A549 (cell line): ENCODE data around the gene GTF2A2. TPM values are rescaled to one million over a fixed set of nuclear protein-coding genes. Genes with fewer than 3 reads are reported as not detected.
A peak's percentile ranks its signal among the peaks of the same experiment; 100 is the strongest.

ENCODE experiments used
- ATAC-seq, 2 experiments: fragments of 200-7000 bp in 1 of 2; fragments of >200 bp in 1 of 2; cut with Nextera tagmentation in 1 of 2; cut with Tn5 transposase in 1 of 2; 3 replicates each; pipeline versions ENCODE4 v1.8.0 to v1.9.1; 2018 to 2020; ENCODE audit warnings: mild to moderate bottlenecking in 1 of 2, moderate library complexity in 1 of 2
- CTCF ChIA-PET: fragments of 300-600 bp; sonication (Branson Sonifier 250); formaldehyde crosslinking; extraction: SDS; loops from one replicate; lab custom pipeline; 2021; ENCODE audit warnings: antibody characterized with exemption, inconsistent platforms; lab: Yijun Ruan, JAX
- POLR2A ChIA-PET: fragments of 350-600 bp; formaldehyde crosslinking; extraction: SDS; loops from one replicate; lab custom pipeline; 2021; ENCODE audit warnings: antibody characterized with exemption, inconsistent platforms; lab: Yijun Ruan, JAX
- DNase-seq, 2 experiments: peaks; one replicate each; pipeline versions ENCODE4 v3.0.0 to v3.0.0-alpha.2; 2011 to 2016; ENCODE audit warnings: low read depth in 1 of 2, low spot score in 1 of 2
- FAIRE-seq: peaks from 2 replicates; lab custom pipeline; 2011; peaks lifted over from hg19 to GRCh38; lab: Jason Lieb, UNC
- H3K27ac ChIP-seq, 2 experiments: fragments of >200 bp; sonication (Bioruptor Twin); formaldehyde crosslinking; 3 replicates each; pipeline ENCODE4 v1.5.1; 2016 to 2017
- H3K4me1 ChIP-seq: fragments of >200 bp; sonication (Bioruptor Twin); formaldehyde crosslinking; 3 replicates; pipeline ENCODE4 v1.6.1; 2016
- H3K4me2 ChIP-seq: fragments of >200 bp; sonication (Bioruptor Twin); formaldehyde crosslinking; 3 replicates; pipeline ENCODE4 v1.6.1; 2016
- H3K4me3 ChIP-seq: fragments of >200 bp; sonication (Bioruptor Twin); formaldehyde crosslinking; 3 replicates; pipeline ENCODE4 v1.5.1; 2016
- H3K9me3 ChIP-seq: fragments of >200 bp; sonication (Bioruptor Twin); formaldehyde crosslinking; 3 replicates; pipeline ENCODE4 v1.6.1; 2016
- BHLHE40 ChIP-seq: IDR thresholded peaks from 2 replicates; pipeline ENCODE4 v1.6.1; 2012; ENCODE audit warnings: low read depth, low read length, inconsistent platforms
- CHD4 ChIP-seq: fragments of 200-600 bp; sonication (generic); IDR thresholded peaks from 2 replicates; pipeline ENCODE4 v1.6.1; 2016; ENCODE audit warnings: antibody characterized with exemption, mild to moderate bottlenecking, borderline replicate concordance
- FOSL2 ChIP-seq, 2 experiments: fragments of 450-650 bp in 1 of 2; fragments of >200 bp in 1 of 2; sonication (Bioruptor Twin) in 1 of 2; formaldehyde crosslinking; IDR thresholded peaks; 2 replicates each; pipeline versions ENCODE4 v1.5.0 to v1.6.1; 2016 to 2020; ENCODE audit warnings: mild to moderate bottlenecking in 1 of 2, moderate library complexity in 1 of 2
- GATA3 ChIP-seq: IDR thresholded peaks from 2 replicates; pipeline ENCODE4 v1.6.1; 2012; ENCODE audit warnings: borderline replicate concordance
- HMGXB4 ChIP-seq: fragments of 250-450 bp; sonication (Bioruptor Pico); IDR thresholded peaks from 2 replicates; pipeline ENCODE4 v1.5.0; 2021; ENCODE audit warnings: mild to moderate bottlenecking, moderate library complexity, borderline replicate concordance
- HOXB13 ChIP-seq: fragments of 250-450 bp; sonication (Bioruptor Pico); IDR thresholded peaks from 2 replicates; pipeline ENCODE4 v1.5.0; 2020; ENCODE audit warnings: low read depth, mild to moderate bottlenecking, moderate library complexity
- JUN ChIP-seq, 2 experiments: fragments of >200 bp; sonication (Bioruptor Twin); formaldehyde crosslinking; IDR thresholded peaks; 2 replicates in 1 of 2; 3 replicates in 1 of 2; pipeline ENCODE4 v1.6.1; 2016 to 2017
- KDM5A ChIP-seq: fragments of 200-600 bp; sonication (generic); IDR thresholded peaks from 2 replicates; pipeline ENCODE4 v1.6.1; 2016; ENCODE audit warnings: antibody characterized with exemption, mild to moderate bottlenecking
- PHF8 ChIP-seq: fragments of 200-600 bp; sonication (generic); IDR thresholded peaks from 2 replicates; pipeline ENCODE4 v1.6.1; 2016; ENCODE audit warnings: low read depth, mild to moderate bottlenecking, antibody characterized with exemption, moderate library complexity, borderline replicate concordance
- POLR2A ChIP-seq: IDR thresholded peaks from 2 replicates; pipeline ENCODE4 v1.6.1; 2012; ENCODE audit warnings: mild to moderate bottlenecking, low read length
- POLR2AphosphoS2 ChIP-seq: conservative IDR thresholded peaks from 2 replicates; pipeline ENCODE4 v1.6.1; 2012; ENCODE audit warnings: low read length, improper control_type of control experiment, inconsistent platforms
- RAD21 ChIP-seq, 2 experiments: fragments of >200 bp in 1 of 2; sonication (Bioruptor Twin) in 1 of 2; formaldehyde crosslinking in 1 of 2; IDR thresholded peaks in 1 of 2; conservative IDR thresholded peaks in 1 of 2; 2 replicates in 1 of 2; 3 replicates in 1 of 2; pipeline ENCODE4 v1.6.1; 2012 to 2018; ENCODE audit warnings: inconsistent platforms in 1 of 2
- RCOR1 ChIP-seq: fragments of 150-350 bp; IDR thresholded peaks from 2 replicates; pipeline ENCODE4 v1.6.1; 2014; ENCODE audit warnings: antibody characterized with exemption, low read length, low read depth
- SMC3 ChIP-seq: fragments of >200 bp; sonication (Bioruptor Twin); formaldehyde crosslinking; IDR thresholded peaks from 3 replicates; pipeline ENCODE4 v1.6.1; 2018; ENCODE audit warnings: inconsistent platforms
- WGBS: methylation state at CpG from one replicate; pipeline ENCODE4 v1.1.6; 2017; ENCODE audit errors: missing lambda C conversion rate; 5-methylcytosine and 5-hydroxymethylcytosine counted together
- polyA minus RNA-seq: library from RNA; depleted of rRNA, polyadenylated mRNA; stranded (reverse); fragments of >200 nt; gene quantifications from 2 replicates; pipeline ENCODE4 v1.2.3, GENCODE V29; 2011; rRNA and poly(A)+ RNA removed
- polyA plus RNA-seq, 4 experiments: library from polyadenylated mRNA; depleted of rRNA in 3 of 4; stranded (reverse); fragments of >200 nt; fragmentation: RNase III in 1 of 4; extraction: RNeasy Plus Mini Kit Qiagen cat#74134 plus additional on column Dnase treatment in 1 of 4; gene quantifications; 2 replicates in 3 of 4; 3 replicates in 1 of 4; pipeline ENCODE4 v1.2.3, GENCODE V29; 2011 to 2017
- TF ChIP-seq, protein P1 (sequence below): fragments of >200 bp; sonication (Bioruptor Twin); formaldehyde crosslinking; IDR thresholded peaks from 3 replicates; pipeline ENCODE4 v1.6.1; 2016
- TF ChIP-seq, protein P2 (sequence below): IDR thresholded peaks from 2 replicates; pipeline ENCODE4 v1.6.1; 2012; ENCODE audit warnings: low read depth, borderline replicate concordance
- TF ChIP-seq, protein P3 (sequence below): IDR thresholded peaks from 2 replicates; pipeline ENCODE4 v1.6.1; 2012
- TF ChIP-seq, protein P4 (sequence below): IDR thresholded peaks from 2 replicates; pipeline ENCODE4 v1.6.1; 2012
- TF ChIP-seq, protein P5 (sequence below): fragments of >200 bp; sonication (Bioruptor Twin); formaldehyde crosslinking; IDR thresholded peaks from 3 replicates; pipeline ENCODE4 v1.5.1; 2016

The GTF2A2 gene, protein sequence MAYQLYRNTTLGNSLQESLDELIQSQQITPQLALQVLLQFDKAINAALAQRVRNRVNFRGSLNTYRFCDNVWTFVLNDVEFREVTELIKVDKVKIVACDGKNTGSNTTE
- polyA plus RNA-seq (2011; rRNA removed) (137 and 220 TPM in 2 replicates), polyA plus RNA-seq (2017; fragmentation: RNase III; extraction: RNeasy Plus Mini Kit Qiagen cat#74134 plus additional on column Dnase treatment) (259 to 282 TPM (median 267 TPM) in 3 replicates), polyA minus RNA-seq (18.5 and 19.0 TPM in 2 replicates)
- polyA plus RNA-seq (2012; cell fraction: cytosol; rRNA removed) = 74.0 and 85.5 TPM in 2 replicates
- polyA plus RNA-seq (2012; cell fraction: nucleus; rRNA removed) = 44.3 and 45.3 TPM in 2 replicates

- Histone ChIP-seq H3K9me3 (peaks cover 6% of the 10 kb centered on the region; the same call in 1 of the 3 replicates), H3K4me1 (peaks cover 12% of the 10 kb centered on the region), H3K4me3 (peak within 1 kb of the TSS; percentile 95), H3K4me2 (peak within 1 kb of the TSS; percentile 84), H3K27ac (peak within 1 kb of the TSS; percentile 91 to 93)
- ChIA-PET CTCF (interaction anchor here (0.6 to 29.8 kb wide), 5 partner anchors 11 to 140 kb away, joined by 3 to 685 read pairs (median 3); partner anchors contain the start of gene BNIP2), POLR2A (interaction anchor here (0.6 to 1.8 kb wide), 16 partner anchors 8 to 700 kb away, joined by 3 to 22 read pairs (median 4); partner anchors contain the start of genes BNIP2 and GCNT3)
- peak; percentile 15; the same call in 1 of the 2 replicates for TF ChIP-seq HMGXB4 (CRISPR knock-in tag)
- TF ChIP-seq, protein P1, sequence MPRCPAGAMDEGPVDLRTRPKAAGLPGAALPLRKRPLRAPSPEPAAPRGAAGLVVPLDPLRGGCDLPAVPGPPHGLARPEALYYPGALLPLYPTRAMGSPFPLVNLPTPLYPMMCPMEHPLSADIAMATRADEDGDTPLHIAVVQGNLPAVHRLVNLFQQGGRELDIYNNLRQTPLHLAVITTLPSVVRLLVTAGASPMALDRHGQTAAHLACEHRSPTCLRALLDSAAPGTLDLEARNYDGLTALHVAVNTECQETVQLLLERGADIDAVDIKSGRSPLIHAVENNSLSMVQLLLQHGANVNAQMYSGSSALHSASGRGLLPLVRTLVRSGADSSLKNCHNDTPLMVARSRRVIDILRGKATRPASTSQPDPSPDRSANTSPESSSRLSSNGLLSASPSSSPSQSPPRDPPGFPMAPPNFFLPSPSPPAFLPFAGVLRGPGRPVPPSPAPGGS = peak; percentile 85; the same call in 2 of the 3 replicates
- TF ChIP-seq POLR2A = peak; percentile 83
- no peak for TF ChIP-seq CHD4
- TF ChIP-seq, protein P2, sequence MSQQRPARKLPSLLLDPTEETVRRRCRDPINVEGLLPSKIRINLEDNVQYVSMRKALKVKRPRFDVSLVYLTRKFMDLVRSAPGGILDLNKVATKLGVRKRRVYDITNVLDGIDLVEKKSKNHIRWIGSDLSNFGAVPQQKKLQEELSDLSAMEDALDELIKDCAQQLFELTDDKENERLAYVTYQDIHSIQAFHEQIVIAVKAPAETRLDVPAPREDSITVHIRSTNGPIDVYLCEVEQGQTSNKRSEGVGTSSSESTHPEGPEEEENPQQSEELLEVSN = peak; percentile 59; the same call in 1 of the 2 replicates
- TF ChIP-seq FOSL2 (IDR thresholded peaks at IDR 0.05) = no peak
- peak; percentile 18; the same call in 1 of the 2 replicates for TF ChIP-seq FOSL2 (CRISPR knock-in tag; IDR thresholded peaks at IDR 0.05)
- TF ChIP-seq PHF8 = peak; percentile 81; the same call in 1 of the 2 replicates
- TF ChIP-seq, protein P3, sequence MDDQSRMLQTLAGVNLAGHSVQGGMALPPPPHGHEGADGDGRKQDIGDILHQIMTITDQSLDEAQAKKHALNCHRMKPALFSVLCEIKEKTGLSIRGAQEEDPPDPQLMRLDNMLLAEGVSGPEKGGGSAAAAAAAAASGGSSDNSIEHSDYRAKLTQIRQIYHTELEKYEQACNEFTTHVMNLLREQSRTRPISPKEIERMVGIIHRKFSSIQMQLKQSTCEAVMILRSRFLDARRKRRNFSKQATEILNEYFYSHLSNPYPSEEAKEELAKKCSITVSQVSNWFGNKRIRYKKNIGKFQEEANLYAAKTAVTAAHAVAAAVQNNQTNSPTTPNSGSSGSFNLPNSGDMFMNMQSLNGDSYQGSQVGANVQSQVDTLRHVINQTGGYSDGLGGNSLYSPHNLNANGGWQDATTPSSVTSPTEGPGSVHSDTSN = peak; percentile 89
- TF ChIP-seq POLR2AphosphoS2 = peak; percentile 97
- TF ChIP-seq JUN (IDR thresholded peaks at IDR 0.05) = peak; percentile 88 to 95
- TF ChIP-seq, protein P4, sequence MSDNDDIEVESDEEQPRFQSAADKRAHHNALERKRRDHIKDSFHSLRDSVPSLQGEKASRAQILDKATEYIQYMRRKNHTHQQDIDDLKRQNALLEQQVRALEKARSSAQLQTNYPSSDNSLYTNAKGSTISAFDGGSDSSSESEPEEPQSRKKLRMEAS = peak; percentile 48
- TF ChIP-seq HOXB13 (CRISPR knock-in tag) = no peak
- TF ChIP-seq GATA3 = peak; percentile 31
- TF ChIP-seq, protein P5, sequence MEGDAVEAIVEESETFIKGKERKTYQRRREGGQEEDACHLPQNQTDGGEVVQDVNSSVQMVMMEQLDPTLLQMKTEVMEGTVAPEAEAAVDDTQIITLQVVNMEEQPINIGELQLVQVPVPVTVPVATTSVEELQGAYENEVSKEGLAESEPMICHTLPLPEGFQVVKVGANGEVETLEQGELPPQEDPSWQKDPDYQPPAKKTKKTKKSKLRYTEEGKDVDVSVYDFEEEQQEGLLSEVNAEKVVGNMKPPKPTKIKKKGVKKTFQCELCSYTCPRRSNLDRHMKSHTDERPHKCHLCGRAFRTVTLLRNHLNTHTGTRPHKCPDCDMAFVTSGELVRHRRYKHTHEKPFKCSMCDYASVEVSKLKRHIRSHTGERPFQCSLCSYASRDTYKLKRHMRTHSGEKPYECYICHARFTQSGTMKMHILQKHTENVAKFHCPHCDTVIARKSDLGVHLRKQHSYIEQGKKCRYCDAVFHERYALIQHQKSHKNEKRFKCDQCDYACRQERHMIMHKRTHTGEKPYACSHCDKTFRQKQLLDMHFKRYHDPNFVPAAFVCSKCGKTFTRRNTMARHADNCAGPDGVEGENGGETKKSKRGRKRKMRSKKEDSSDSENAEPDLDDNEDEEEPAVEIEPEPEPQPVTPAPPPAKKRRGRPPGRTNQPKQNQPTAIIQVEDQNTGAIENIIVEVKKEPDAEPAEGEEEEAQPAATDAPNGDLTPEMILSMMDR = no peak
- TF ChIP-seq SMC3 = peak; percentile 10; the same call in 1 of the 3 replicates
- no peak for TF ChIP-seq RCOR1
- 0 out of 5 replicates have a peak, but pooled peaks of 1 of the 2 experiments have one; percentile 11 for TF ChIP-seq RAD21 (conservative IDR thresholded peaks at IDR 0.05 in 1 of 2, IDR thresholded peaks at IDR 0.05 in 1 of 2)
- no peak for TF ChIP-seq BHLHE40
- TF ChIP-seq KDM5A = 0 out of 2 replicates have a peak, but pooled peaks have one; percentile 36
- WGBS = 3% methylated on average over 55 of the region's 59 CpGs
- FAIRE-seq = no peak
- ATAC-seq = peak; percentile 98 to 100
- peak; percentile 95 to 96 for DNase-seq
These were observed at the start of gene GTF2A2 for GRCh38 chr15:59656897-59657634. Gene GTF2A2 (minus strand): TSS chr15:59657515. CDS start chr15:59652277, 5,238 bp downstream.
